Measurements from ENCODE around the gene EPDR1.

- no peak for TF ChIP-seq CTCF (conservative IDR thresholded peaks at IDR 0.05 in 1 of 2, IDR thresholded peaks at IDR 0.05 in 1 of 2; ENCODE audit: extremely low read depth in 1 of 2, insufficient read depth in 1 of 2, low read depth in 1 of 2, low read length in 2 of 2)
- no peak for TF ChIP-seq EZH2 (IDR thresholded peaks at IDR 0.05; ENCODE audit: borderline replicate concordance, low read length)
Measured at GRCh38 chr7:37933018-37933566, 12.7 kb downstream of the EPDR1 start.

Data from mammary epithelial cell (primary cell).